HepG2 (cell line): Measurements from ENCODE around the gene TMUB1. TPM values are rescaled to one million over a fixed set of nuclear protein-coding genes. Genes with fewer than 3 reads are reported as not detected.
A peak's percentile ranks its signal among the peaks of the same experiment; 100 is the strongest.

ENCODE experiments used
- GLI4 ChIP-seq: sonication (generic); formaldehyde crosslinking; IDR thresholded peaks from 2 replicates; pipeline ENCODE4 v1.5.1; 2020; ENCODE audit warnings: missing genetic modification reagents, mild to moderate bottlenecking, moderate library complexity, borderline replicate concordance
- MEIS2 ChIP-seq: sonication (generic); formaldehyde crosslinking; IDR thresholded peaks from 2 replicates; pipeline ENCODE4 v1.9.0; 2021; ENCODE audit warnings: mild to moderate bottlenecking, missing genetic modification reagents
- PCBP2 ChIP-seq: fragments of 200-400 bp; formaldehyde crosslinking; optimal IDR thresholded peaks from 2 replicates; pipeline ENCODE3; 2018; ENCODE audit warnings: low read length, low read depth; ENCODE audit not compliant: poor library complexity, severe bottlenecking
- PHF20 ChIP-seq: sonication (generic); formaldehyde crosslinking; IDR thresholded peaks from 2 replicates; pipeline ENCODE4 v1.5.0; 2020; ENCODE audit warnings: mild to moderate bottlenecking, missing genetic modification reagents
- ZNF331 ChIP-seq: sonication (generic); formaldehyde crosslinking; IDR thresholded peaks from 2 replicates; pipeline ENCODE4 v1.4.0; 2020; ENCODE audit warnings: missing genetic modification reagents
- ZNF496 ChIP-seq: sonication (generic); formaldehyde crosslinking; IDR thresholded peaks from 2 replicates; pipeline ENCODE4 v1.8.1; 2023; ENCODE audit warnings: mild to moderate bottlenecking, moderate library complexity, missing genetic modification reagents; ENCODE audit not compliant: insufficient replicate concordance
- ZNF678 ChIP-seq: sonication (generic); formaldehyde crosslinking; IDR thresholded peaks from 2 replicates; pipeline ENCODE4 v1.4.0; 2020; ENCODE audit warnings: mild to moderate bottlenecking, missing genetic modification reagents
- ZSCAN22 ChIP-seq: sonication (generic); formaldehyde crosslinking; IDR thresholded peaks from 2 replicates; pipeline ENCODE4 v1.4.0; 2020; ENCODE audit warnings: mild to moderate bottlenecking, missing genetic modification reagents
- polyA plus RNA-seq, 8 experiments: library from polyadenylated mRNA; depleted of rRNA in 3 of 8; stranded (reverse) in 7 of 8; unstranded in 1 of 8; fragments of >200 nt; fragmentation: Illumina TruSeq in 4 of 8; extraction: Trizol in 4 of 8; gene quantifications; 2 replicates each; pipeline versions ENCODE4 v1.2.1 to v1.2.3, GENCODE V29; 2011 to 2016; ENCODE audit warnings: low read depth in 4 of 8, missing spikeins in 1 of 8, mixed read lengths in 1 of 8; ENCODE audit not compliant: insufficient read depth in 1 of 8
- total RNA-seq, 5 experiments: library from RNA; depleted of rRNA; stranded (reverse); fragments of >200 nt; fragmentation: Illumina TruSeq; extraction: Trizol; gene quantifications; 2 replicates each; pipeline ENCODE4 v1.2.3, GENCODE V29; 2016; ENCODE audit warnings: low read depth in 1 of 5
- TF ChIP-seq, protein P1 (sequence below), 2 experiments: fragments of 450-650 bp in 1 of 2; sonication (generic) in 1 of 2; formaldehyde crosslinking; IDR thresholded peaks; 2 replicates each; pipeline versions ENCODE4 v1.5.0 to v1.8.0; 2020 to 2022; ENCODE audit warnings: mild to moderate bottlenecking in 1 of 2, missing genetic modification reagents in 1 of 2
- TF ChIP-seq, protein P2 (sequence below): sonication (generic); formaldehyde crosslinking; IDR thresholded peaks from 2 replicates; pipeline ENCODE4 v1.5.1; 2020; ENCODE audit warnings: missing genetic modification reagents, mild to moderate bottlenecking, borderline replicate concordance
- TF ChIP-seq, protein P3 (sequence below): sonication (generic); formaldehyde crosslinking; IDR thresholded peaks from 2 replicates; pipeline ENCODE4 v1.4.0; 2020; ENCODE audit warnings: mild to moderate bottlenecking, missing genetic modification reagents, borderline replicate concordance
- TF ChIP-seq, protein P4 (sequence below): sonication (generic); formaldehyde crosslinking; IDR thresholded peaks from 2 replicates; pipeline ENCODE4 v1.4.0; 2020; ENCODE audit warnings: missing genetic modification reagents
- TF ChIP-seq, protein P5 (sequence below): IDR thresholded peaks from 2 replicates; pipeline ENCODE4 v1.6.1; 2016; ENCODE audit warnings: missing biosample characterization, missing genetic modification reagents, low read depth
- TF ChIP-seq, protein P6 (sequence below): sonication (generic); formaldehyde crosslinking; IDR thresholded peaks from 2 replicates; pipeline ENCODE4 v1.5.1; 2020; ENCODE audit warnings: missing genetic modification reagents, mild to moderate bottlenecking, borderline replicate concordance
- TF ChIP-seq, protein P7 (sequence below): IDR thresholded peaks from 2 replicates; pipeline ENCODE4 v1.6.1; 2016; ENCODE audit warnings: low read depth, borderline replicate concordance

TMUB1 gene
- total and polyA plus RNA-seq, 2 of the 13 experiments (the other 11 are each of a cell fraction or from before 2014, with no cell fraction given) = 44.8 to 51.6 TPM

DNA sequence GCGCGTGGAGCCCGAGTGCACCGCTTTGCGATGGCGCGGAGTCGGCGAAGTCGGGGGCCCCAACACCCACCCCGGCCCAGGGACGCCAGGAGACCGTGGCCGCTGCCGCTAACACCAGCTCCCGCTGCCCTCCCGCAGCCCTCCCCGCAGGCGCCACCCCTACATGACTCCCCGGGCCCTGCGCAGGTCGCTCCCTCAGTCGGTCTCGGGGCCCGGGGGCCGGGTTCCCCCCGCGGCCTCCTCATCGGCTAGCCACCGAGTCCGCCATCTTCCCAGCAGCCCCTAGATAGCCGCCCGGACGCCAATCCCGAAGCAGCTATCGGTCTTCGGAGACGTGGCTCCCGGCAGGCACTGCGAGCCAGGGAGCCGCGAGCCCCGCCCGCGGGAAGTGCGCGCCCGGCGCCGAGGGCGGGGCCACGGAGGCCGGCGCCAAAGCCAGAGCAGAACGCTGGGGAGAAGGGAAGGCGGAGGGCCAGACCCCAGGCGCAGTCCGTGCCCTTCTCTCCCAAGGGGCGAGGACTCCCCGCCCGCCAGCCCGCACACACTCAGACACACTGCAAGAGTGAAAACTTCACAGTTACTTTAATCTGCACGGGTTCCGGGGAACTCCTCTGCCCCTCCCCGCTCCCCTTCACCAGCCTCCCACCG lies 2.6 kb downstream of the TMUB1 start, which contains the start of gene FASTK (continued):
- TF ChIP-seq, protein P1, sequence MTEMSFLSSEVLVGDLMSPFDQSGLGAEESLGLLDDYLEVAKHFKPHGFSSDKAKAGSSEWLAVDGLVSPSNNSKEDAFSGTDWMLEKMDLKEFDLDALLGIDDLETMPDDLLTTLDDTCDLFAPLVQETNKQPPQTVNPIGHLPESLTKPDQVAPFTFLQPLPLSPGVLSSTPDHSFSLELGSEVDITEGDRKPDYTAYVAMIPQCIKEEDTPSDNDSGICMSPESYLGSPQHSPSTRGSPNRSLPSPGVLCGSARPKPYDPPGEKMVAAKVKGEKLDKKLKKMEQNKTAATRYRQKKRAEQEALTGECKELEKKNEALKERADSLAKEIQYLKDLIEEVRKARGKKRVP (CRISPR knock-in tag; IDR thresholded peaks at IDR 0.05) = no peak
- TF ChIP-seq ZNF496 (CRISPR knock-in tag) (no peak), ZSCAN22 (CRISPR knock-in tag) (no peak), PCBP2 (no peak), PHF20 (CRISPR knock-in tag) (peak; percentile 68), GLI4 (no peak), MEIS2 (CRISPR knock-in tag) (peak; percentile 43; the same call in 1 of the 2 replicates), ZNF678 (CRISPR knock-in tag) (peak; percentile 59; the same call in 1 of the 2 replicates), ZNF331 (CRISPR knock-in tag) (0 out of 2 replicates have a peak, but pooled peaks have one; percentile 13)
- TF ChIP-seq, protein P2, sequence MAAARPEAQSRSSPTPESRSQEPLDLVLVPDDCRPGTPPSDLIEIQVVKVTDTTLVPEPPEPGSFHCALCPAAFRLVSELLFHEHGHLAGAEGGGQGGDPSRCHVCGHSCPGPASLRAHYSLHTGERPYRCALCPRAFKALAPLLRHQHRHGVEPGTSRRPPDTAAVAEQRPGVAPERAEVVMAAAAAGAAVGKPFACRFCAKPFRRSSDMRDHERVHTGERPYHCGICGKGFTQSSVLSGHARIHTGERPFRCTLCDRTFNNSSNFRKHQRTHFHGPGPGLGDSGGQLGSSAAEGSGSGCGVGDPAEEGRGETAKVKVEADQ (CRISPR knock-in tag) = no peak; the same call in 1 of the 2 replicates
- TF ChIP-seq, protein P3, sequence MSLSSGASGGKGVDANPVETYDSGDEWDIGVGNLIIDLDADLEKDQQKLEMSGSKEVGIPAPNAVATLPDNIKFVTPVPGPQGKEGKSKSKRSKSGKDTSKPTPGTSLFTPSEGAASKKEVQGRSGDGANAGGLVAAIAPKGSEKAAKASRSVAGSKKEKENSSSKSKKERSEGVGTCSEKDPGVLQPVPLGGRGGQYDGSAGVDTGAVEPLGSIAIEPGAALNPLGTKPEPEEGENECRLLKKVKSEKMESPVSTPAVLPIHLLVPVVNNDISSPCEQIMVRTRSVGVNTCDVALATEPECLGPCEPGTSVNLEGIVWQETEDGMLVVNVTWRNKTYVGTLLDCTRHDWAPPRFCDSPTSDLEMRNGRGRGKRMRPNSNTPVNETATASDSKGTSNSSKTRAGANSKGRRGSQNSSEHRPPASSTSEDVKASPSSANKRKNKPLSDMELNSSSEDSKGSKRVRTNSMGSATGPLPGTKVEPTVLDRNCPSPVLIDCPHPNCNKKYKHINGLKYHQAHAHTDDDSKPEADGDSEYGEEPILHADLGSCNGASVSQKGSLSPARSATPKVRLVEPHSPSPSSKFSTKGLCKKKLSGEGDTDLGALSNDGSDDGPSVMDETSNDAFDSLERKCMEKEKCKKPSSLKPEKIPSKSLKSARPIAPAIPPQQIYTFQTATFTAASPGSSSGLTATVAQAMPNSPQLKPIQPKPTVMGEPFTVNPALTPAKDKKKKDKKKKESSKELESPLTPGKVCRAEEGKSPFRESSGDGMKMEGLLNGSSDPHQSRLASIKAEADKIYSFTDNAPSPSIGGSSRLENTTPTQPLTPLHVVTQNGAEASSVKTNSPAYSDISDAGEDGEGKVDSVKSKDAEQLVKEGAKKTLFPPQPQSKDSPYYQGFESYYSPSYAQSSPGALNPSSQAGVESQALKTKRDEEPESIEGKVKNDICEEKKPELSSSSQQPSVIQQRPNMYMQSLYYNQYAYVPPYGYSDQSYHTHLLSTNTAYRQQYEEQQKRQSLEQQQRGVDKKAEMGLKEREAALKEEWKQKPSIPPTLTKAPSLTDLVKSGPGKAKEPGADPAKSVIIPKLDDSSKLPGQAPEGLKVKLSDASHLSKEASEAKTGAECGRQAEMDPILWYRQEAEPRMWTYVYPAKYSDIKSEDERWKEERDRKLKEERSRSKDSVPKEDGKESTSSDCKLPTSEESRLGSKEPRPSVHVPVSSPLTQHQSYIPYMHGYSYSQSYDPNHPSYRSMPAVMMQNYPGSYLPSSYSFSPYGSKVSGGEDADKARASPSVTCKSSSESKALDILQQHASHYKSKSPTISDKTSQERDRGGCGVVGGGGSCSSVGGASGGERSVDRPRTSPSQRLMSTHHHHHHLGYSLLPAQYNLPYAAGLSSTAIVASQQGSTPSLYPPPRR (CRISPR knock-in tag) = no peak
- TF ChIP-seq, protein P4, sequence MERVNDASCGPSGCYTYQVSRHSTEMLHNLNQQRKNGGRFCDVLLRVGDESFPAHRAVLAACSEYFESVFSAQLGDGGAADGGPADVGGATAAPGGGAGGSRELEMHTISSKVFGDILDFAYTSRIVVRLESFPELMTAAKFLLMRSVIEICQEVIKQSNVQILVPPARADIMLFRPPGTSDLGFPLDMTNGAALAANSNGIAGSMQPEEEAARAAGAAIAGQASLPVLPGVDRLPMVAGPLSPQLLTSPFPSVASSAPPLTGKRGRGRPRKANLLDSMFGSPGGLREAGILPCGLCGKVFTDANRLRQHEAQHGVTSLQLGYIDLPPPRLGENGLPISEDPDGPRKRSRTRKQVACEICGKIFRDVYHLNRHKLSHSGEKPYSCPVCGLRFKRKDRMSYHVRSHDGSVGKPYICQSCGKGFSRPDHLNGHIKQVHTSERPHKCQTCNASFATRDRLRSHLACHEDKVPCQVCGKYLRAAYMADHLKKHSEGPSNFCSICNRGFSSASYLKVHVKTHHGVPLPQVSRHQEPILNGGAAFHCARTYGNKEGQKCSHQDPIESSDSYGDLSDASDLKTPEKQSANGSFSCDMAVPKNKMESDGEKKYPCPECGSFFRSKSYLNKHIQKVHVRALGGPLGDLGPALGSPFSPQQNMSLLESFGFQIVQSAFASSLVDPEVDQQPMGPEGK (CRISPR knock-in tag) = peak; percentile 83
- TF ChIP-seq, protein P5, sequence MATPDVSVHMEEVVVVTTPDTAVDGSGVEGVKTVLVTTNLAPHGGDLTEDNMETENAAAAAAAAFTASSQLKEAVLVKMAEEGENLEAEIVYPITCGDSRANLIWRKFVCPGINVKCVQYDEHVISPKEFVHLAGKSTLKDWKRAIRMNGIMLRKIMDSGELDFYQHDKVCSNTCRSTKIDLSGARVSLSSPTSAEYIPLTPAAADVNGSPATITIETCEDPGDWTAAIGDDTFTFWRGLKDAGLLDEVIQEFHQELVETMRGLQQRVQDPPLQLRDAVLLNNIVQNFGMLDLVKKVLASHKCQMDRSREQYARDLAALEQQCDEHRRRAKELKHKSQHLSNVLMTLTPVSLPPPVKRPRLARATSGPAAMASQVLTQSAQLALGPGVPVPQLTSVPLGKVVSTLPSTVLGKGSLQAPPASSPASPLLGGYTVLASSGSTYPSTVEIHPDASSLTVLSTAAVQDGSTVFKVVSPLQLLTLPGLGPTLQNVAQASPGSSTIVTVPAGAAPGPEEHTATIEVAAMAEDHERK (CRISPR knock-in tag) = no peak
- TF ChIP-seq, protein P6, sequence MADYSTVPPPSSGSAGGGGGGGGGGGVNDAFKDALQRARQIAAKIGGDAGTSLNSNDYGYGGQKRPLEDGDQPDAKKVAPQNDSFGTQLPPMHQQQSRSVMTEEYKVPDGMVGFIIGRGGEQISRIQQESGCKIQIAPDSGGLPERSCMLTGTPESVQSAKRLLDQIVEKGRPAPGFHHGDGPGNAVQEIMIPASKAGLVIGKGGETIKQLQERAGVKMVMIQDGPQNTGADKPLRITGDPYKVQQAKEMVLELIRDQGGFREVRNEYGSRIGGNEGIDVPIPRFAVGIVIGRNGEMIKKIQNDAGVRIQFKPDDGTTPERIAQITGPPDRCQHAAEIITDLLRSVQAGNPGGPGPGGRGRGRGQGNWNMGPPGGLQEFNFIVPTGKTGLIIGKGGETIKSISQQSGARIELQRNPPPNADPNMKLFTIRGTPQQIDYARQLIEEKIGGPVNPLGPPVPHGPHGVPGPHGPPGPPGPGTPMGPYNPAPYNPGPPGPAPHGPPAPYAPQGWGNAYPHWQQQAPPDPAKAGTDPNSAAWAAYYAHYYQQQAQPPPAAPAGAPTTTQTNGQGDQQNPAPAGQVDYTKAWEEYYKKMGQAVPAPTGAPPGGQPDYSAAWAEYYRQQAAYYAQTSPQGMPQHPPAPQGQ (CRISPR knock-in tag) = no peak
- TF ChIP-seq, protein P7, sequence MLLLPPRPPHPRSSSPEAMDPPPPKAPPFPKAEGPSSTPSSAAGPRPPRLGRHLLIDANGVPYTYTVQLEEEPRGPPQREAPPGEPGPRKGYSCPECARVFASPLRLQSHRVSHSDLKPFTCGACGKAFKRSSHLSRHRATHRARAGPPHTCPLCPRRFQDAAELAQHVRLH (CRISPR knock-in tag) = peak; percentile 92
